ENCODE results near the gene ZNF597. TPM values are rescaled to one million over a fixed set of nuclear protein-coding genes. Genes with fewer than 3 reads are reported as not detected.

Gene ZNF597
- total RNA-seq, 1 donor from 2014 or later, result 3.6 TPM

DNA sequence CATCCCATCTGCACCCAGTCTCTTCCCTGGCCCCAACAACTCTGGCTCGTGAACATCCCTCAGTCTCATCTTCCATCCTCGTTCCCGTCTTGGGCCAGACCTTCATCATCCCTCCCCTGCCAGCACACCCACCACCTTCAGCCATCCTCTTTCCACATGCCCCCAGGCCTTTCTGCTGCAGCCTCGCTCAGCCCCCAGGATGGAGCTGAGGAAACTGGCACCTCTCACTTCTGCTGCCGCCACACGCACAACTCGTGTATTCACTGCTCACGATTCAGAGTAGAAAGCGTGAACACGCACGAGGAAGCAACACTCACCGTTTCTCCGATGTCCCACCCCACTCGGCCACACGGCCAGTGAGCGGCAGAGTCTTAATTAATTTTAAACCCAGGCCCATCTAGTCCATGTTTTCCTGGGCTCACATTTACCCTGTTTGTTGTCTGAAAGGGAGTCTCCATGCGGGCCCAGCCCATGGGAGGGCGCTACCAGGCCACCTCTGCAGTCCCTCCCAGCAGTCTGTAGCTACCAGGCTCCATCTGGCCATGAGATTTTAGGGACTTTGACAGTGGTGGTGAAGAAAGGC lies 39.4 kb upstream of the ZNF597 start:
- Mint-ChIP-seq H3K4me1 (peaks cover 20% of the 10 kb centered on the region), H3K9me3 (no peaks in the 10 kb centered on the region), H3K27me3 (ENCODE audit: low read depth) (no peaks in the 10 kb centered on the region), H3K27ac (peak overlapping the region; percentile 35), H3K36me3 (peaks cover 31% of the 10 kb centered on the region), H3K4me3 (no peak overlapping the region)
- no peak for DNase-seq (ENCODE audit: low spot score in 2 of 2, unreplicated experiment in 2 of 2)
- TF ChIP-seq CTCF (IDR thresholded peaks at IDR 0.05; ENCODE audit: unreplicated experiment), result no peak

GRCh38 chr16:3481696-3482658 lies 38.7 kb upstream of the ZNF597 start:
- peaks cover 20% of the 10 kb centered on the region for H3K4me1 Mint-ChIP-seq
- peak overlapping the region; percentile 61 for H3K27ac Mint-ChIP-seq
- no peak for TF ChIP-seq CTCF (IDR thresholded peaks at IDR 0.05; ENCODE audit: unreplicated experiment)
- H3K4me3 Mint-ChIP-seq, result no peak overlapping the region
- no peak for DNase-seq (ENCODE audit: low spot score in 2 of 2, unreplicated experiment in 2 of 2)
- H3K9me3 Mint-ChIP-seq, result no peaks in the 10 kb centered on the region
- H3K27me3 Mint-ChIP-seq (ENCODE audit: low read depth), result no peaks in the 10 kb centered on the region
- H3K36me3 Mint-ChIP-seq, result peaks cover 31% of the 10 kb centered on the region

DNA sequence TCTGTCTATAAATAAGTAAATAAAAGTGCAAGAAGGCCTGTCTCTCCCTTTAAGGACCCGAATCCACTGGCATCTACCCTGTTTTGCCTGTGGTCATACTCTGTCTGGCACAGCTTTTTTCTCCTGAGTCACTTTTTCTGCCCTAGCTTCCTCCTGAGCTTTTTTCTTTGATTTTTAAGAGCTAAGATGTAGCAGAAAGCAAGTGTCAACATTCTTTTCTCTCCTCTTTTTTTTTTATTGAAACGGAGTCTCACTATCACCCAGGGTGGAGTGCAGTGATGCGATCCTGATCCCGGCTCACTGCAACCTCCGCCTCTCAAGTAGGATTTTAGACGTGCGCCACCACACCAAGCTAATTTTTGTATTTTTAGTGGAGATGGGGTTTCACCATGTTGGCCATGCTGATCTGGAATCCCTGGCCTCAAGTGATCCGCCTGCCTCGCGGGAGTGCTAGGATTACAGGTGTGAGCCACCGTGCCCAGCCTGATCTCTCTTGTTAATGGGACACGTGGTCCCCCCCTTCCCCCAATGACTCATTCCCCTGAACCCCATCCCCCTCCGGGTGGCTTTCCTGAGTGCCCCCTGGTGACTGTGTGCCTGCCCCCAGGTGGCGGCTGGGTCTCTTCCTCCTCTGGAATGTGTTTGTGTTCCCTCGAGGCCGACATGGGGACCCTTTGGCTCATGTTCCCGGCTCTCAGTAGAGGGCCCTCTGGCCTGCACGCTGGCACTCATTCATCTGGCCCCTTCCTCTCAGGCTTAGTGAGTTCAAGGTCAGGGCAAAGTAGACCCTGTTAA lies 37.8 kb upstream of the ZNF597 start:
- TF ChIP-seq CTCF (IDR thresholded peaks at IDR 0.05; ENCODE audit: unreplicated experiment), result no peak
- Mint-ChIP-seq H3K4me1 (peaks cover 20% of the 10 kb centered on the region), H3K4me3 (no peak overlapping the region), H3K36me3 (peaks cover 30% of the 10 kb centered on the region), H3K9me3 (no peaks in the 10 kb centered on the region), H3K27me3 (ENCODE audit: low read depth) (no peaks in the 10 kb centered on the region), H3K27ac (peak overlapping the region; percentile 89)
- no peak for DNase-seq (ENCODE audit: low spot score in 2 of 2, unreplicated experiment in 2 of 2)

GRCh38 chr16:3479654-3480216 lies 36.4 kb upstream of the ZNF597 start:
- Mint-ChIP-seq H3K9me3 (no peaks in the 10 kb centered on the region), H3K4me3 (no peak overlapping the region), H3K36me3 (peaks cover 30% of the 10 kb centered on the region), H3K27me3 (ENCODE audit: low read depth) (no peaks in the 10 kb centered on the region), H3K4me1 (peaks cover 20% of the 10 kb centered on the region), H3K27ac (peak overlapping the region; percentile 84)
- TF ChIP-seq CTCF (IDR thresholded peaks at IDR 0.05; ENCODE audit: unreplicated experiment), result no peak
- no peak for DNase-seq (ENCODE audit: low spot score in 2 of 2, unreplicated experiment in 2 of 2)

DNA sequence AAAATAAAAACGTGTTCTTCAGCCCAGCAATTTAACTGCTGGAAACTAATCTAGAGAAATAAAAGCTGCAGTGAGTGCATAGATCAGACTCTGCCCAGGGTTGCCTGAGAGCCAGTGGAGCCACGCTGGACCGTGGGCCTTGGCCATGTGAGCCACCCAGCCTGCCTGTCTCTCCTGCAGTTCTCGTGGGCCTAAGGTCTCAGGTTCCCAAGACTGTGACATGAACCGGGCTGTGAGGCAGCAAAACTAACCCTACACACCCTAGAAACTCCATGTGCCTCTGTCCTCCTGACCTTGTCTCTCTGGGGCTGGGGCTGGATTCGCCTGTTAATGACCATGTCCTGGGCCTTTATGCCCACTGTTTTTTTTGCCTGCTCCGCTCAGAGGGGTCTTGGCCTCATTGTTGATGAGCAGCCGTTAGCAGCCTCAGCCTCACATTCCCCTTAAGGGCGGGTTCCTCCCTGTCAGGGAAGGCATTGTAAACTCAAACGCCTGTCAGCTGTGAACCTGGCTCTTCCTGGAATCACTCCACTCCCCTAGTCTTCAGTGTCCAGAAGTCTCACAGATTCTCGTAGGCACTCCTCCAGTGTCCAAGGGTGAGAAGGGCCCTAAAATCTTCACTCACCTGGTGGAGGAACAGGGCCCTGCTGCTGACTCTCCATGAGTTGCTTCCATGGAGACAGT lies 35.1 kb upstream of the ZNF597 start:
- no peaks in the 10 kb centered on the region for H3K27me3 Mint-ChIP-seq (ENCODE audit: low read depth)
- peak overlapping the region; percentile 63 for H3K27ac Mint-ChIP-seq
- H3K4me1 Mint-ChIP-seq, result peaks cover 20% of the 10 kb centered on the region
- H3K4me3 Mint-ChIP-seq, result no peak overlapping the region
- DNase-seq (ENCODE audit: low spot score in 2 of 2, unreplicated experiment in 2 of 2), result no peak
- no peak for TF ChIP-seq CTCF (IDR thresholded peaks at IDR 0.05; ENCODE audit: unreplicated experiment)
- peaks cover 24% of the 10 kb centered on the region for H3K36me3 Mint-ChIP-seq
- no peaks in the 10 kb centered on the region for H3K9me3 Mint-ChIP-seq
